Activated CD8-positive, alpha-beta memory T cell treated with anti-CD3 and anti-CD28 coated beads for 1 hour (primary cell): ENCODE results near the gene SPOUT1.
"Not testable (repeated sequence)": the region's sequence is repeated elsewhere in the genome, so short reads cannot be mapped to it uniquely, and the experiment has no call there.

Source experiments
- DNase-seq, 2 donors: peaks; one replicate each; pipeline ENCODE4 v3.0.0-alpha.2; 2020; ENCODE audit warnings: low read depth in 1 of 2; ENCODE audit errors: extremely low read depth in 1 of 2

Gene SPOUT1

GRCh38 chr9:128780093-128780492, 49.5 kb downstream of the SPOUT1 start:
- not testable (repeated sequence) for DNase-seq

- no peak for DNase-seq
These were observed 54.8 kb downstream of the SPOUT1 start for GRCh38 chr9:128774804-128775203.

- no peak for DNase-seq
These were observed 56.5 kb downstream of the SPOUT1 start for GRCh38 chr9:128773049-128773448.

- DNase-seq: peak; percentile 81 to 94
These were observed 57.7 kb downstream of the SPOUT1 start, which contains the start of gene ZER1 for GRCh38 chr9:128771745-128772519. Gene ZER1 (minus strand): TSS chr9:128771927. CDS start chr9:128755565, 16,362 bp downstream.

- no peak for DNase-seq
These were observed 58.4 kb downstream of the SPOUT1 start for GRCh38 chr9:128771094-128771721.

- no peak for DNase-seq
These were observed 59.1 kb downstream of the SPOUT1 start for GRCh38 chr9:128770286-128771030.
